Endodermal cell (in vitro differentiated cells): ENCODE measurements around the gene HBG1. TPM values are rescaled to one million over a fixed set of nuclear protein-coding genes. Genes with fewer than 3 reads are reported as not detected.
"Not testable (repeated sequence)": the region's sequence is repeated elsewhere in the genome, so short reads cannot be mapped to it uniquely, and the experiment has no call there.

ENCODE experiments used
- DNase-seq: peaks from one replicate; pipeline ENCODE4 v3.0.0-alpha.2; 2017
- H3K27ac ChIP-seq: 2 replicates; pipeline ENCODE4 v1.5.1; 2013; ENCODE audit warnings: mild to moderate bottlenecking, low read depth, low read length, moderate library complexity
- H3K27me3 ChIP-seq: 2 replicates; pipeline ENCODE4 v1.6.1; 2013; ENCODE audit warnings: mild to moderate bottlenecking, low read length, moderate library complexity; ENCODE audit not compliant: insufficient read depth, control insufficient read depth, poor library complexity, severe bottlenecking
- H3K36me3 ChIP-seq: 2 replicates; pipeline ENCODE4 v1.7.0; 2013; ENCODE audit warnings: mild to moderate bottlenecking, low read length, moderate library complexity; ENCODE audit not compliant: control insufficient read depth, insufficient read depth
- H3K4me1 ChIP-seq: one replicate; pipeline ENCODE4 v1.7.0; 2013; ENCODE audit warnings: low read length; ENCODE audit not compliant: control insufficient read depth, insufficient read depth
- H3K4me3 ChIP-seq: 2 replicates; pipeline ENCODE4 v1.5.1; 2013; ENCODE audit warnings: mild to moderate bottlenecking, low read length, moderate library complexity
- H3K9ac ChIP-seq: 2 replicates; pipeline ENCODE4 v1.6.1; 2013; ENCODE audit warnings: mild to moderate bottlenecking, low read length, moderate library complexity; ENCODE audit not compliant: poor library complexity, severe bottlenecking; ENCODE audit errors: extremely low read depth
- H3K9me3 ChIP-seq: 2 replicates; pipeline ENCODE4 v1.6.1; 2013; ENCODE audit warnings: mild to moderate bottlenecking, low read length, moderate library complexity; ENCODE audit not compliant: control insufficient read depth
- H3K27ac Mint-ChIP-seq: 2 replicates; pipeline ENCODE4 v1.8.0; 2020; ENCODE audit warnings: mixed read lengths
- H3K27me3 Mint-ChIP-seq: 2 replicates; pipeline ENCODE4 v1.8.0; 2021; ENCODE audit warnings: mild to moderate bottlenecking, mixed read lengths; ENCODE audit not compliant: insufficient read depth
- H3K36me3 Mint-ChIP-seq: 2 replicates; pipeline ENCODE4 v1.8.0; 2020; ENCODE audit warnings: low read depth, mixed read lengths
- H3K4me1 Mint-ChIP-seq: 2 replicates; pipeline ENCODE4 v1.8.0; 2020; ENCODE audit warnings: mixed read lengths
- H3K4me3 Mint-ChIP-seq: 2 replicates; pipeline ENCODE4 v1.8.0; 2020; ENCODE audit warnings: mild to moderate bottlenecking, moderate library complexity, mixed read lengths
- H3K9me3 Mint-ChIP-seq: 2 replicates; pipeline ENCODE4 v1.8.0; 2020; ENCODE audit warnings: mild to moderate bottlenecking, mixed read lengths
- CTCF ChIP-seq: fragments of 200-600 bp; sonication (generic); conservative IDR thresholded peaks from 2 replicates; pipeline ENCODE4 v1.5.0; 2021; ENCODE audit warnings: antibody characterized with exemption, mild to moderate bottlenecking
- WGBS, 2 experiments: methylation state at CpG; one replicate each; pipeline versions ENCODE4 v1.1.5 to v1.1.7; 2013; ENCODE audit warnings: missing lambda C conversion rate in 2 of 2, mixed read lengths in 1 of 2; ENCODE audit not compliant: insufficient coverage in 1 of 2, insufficient read length in 1 of 2; 5-methylcytosine and 5-hydroxymethylcytosine counted together
- total RNA-seq, 2 donors: library from RNA; stranded (reverse); fragmentation: NEBNext Ultra II Directional in 1 of 2; extraction: Animal tissue kit (Norgen Biotek cat#: 25700) in 1 of 2; gene quantifications; 2 replicates in 1 of 2; 3 replicates in 1 of 2; pipeline ENCODE4 v1.2.1, GENCODE V29; 2021

The HBG1 gene
- total RNA-seq, 2 donors from 2014 or later = not detected

DNA sequence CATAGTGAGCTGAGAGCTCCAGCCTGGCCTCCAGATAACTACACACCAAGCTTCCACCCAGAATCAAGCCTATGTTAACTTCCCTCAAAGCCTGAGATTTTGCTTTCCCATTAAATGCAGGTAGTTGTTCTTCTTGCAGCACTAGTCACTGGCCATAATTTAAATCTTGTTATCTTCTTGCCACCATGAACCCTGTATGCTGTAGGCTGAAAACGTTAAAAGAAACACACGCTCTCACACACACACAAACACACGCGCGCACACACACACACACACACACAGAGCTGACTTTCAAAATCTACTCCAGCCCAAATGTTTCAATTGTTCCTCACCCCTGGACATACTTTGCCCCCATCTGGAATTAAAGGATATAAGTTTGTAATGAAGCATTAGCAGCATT lies 3.8 kb upstream of the HBG1 start:
- not testable (repeated sequence) for H3K4me3 Mint-ChIP-seq

GRCh38 chr11:5252919-5253265 lies 3.2 kb upstream of the HBG1 start:
- Histone ChIP-seq H3K27ac (no peak overlapping the region), H3K4me3 (no peak overlapping the region), H3K9me3 (no peaks in the 10 kb centered on the region), H3K4me1 (no peaks in the 10 kb centered on the region), H3K36me3 (no peaks in the 10 kb centered on the region), H3K9ac (no peak overlapping the region), H3K27me3 (no peaks in the 10 kb centered on the region)
- WGBS, 2 experiments = 95 to 100% methylated on average over 1 of the region's 1 CpG
- H3K36me3 Mint-ChIP-seq = no peaks in the 10 kb centered on the region
- TF ChIP-seq CTCF = no peak
- peaks cover 20% of the 10 kb centered on the region for H3K4me1 Mint-ChIP-seq
- H3K4me3 Mint-ChIP-seq = no peak overlapping the region
- H3K27me3 Mint-ChIP-seq = no peaks in the 10 kb centered on the region
- DNase-seq = no peak
- H3K27ac Mint-ChIP-seq = no peak overlapping the region
- no peaks in the 10 kb centered on the region for H3K9me3 Mint-ChIP-seq

More for the DNA sequence above, 3.8 kb upstream of the HBG1 start:
- not testable (repeated sequence) for H3K27me3 Mint-ChIP-seq, DNase-seq, H3K36me3 ChIP-seq, H3K9me3 ChIP-seq, H3K36me3 Mint-ChIP-seq, H3K9ac ChIP-seq, H3K4me3 ChIP-seq, H3K27ac ChIP-seq, H3K27ac Mint-ChIP-seq, H3K9me3 Mint-ChIP-seq, H3K4me1 ChIP-seq, H3K27me3 ChIP-seq
- peaks cover 26% of the 10 kb centered on the region for H3K4me1 Mint-ChIP-seq
- WGBS, 2 experiments = 72% methylated on average over 2 of the region's 5 CpGs; no CpG with 5 or more reads in 1 of the 2 experiments

DNA sequence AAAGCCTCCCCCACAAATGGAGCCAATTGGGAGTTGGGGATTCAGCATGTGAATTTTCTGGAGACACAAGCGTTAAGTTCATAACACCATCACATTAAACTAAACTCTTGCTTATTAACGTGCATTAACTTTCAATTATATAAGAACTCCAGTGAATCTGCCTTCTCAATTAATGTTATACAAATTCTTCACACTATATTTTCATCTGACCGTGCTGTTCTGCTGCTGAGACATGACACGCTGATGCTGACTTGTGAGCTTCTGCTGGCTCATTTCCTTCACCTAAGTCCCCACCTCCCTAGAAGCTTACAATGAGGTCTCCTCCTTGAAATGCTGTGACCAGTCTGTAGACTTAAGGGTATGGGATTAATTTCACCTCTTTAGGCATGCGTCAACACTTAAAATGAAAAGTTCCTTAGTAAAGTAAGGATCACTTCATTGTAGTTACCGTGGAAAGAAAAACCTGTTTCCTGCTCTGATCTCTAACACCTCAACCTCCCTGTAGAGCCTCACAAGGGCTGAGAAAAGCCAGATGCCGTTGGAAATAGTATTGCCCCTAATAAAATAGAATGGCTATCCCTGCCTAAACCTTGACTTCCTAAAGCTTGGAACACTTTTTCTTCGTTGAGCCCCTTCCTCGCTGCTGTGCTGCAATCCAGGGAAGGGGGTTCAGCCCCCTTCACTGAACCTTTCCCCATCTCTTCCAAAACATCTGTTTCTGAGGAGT lies 2.7 kb upstream of the HBG1 start:
- WGBS, 2 experiments = 92 to 93% methylated on average over 6 to 9 of the region's 9 CpGs

More for the DNA sequence above, 2.7 kb upstream of the HBG1 start:
- no peak overlapping the region for H3K9ac ChIP-seq
- no peak for TF ChIP-seq CTCF
- H3K4me1 Mint-ChIP-seq = peaks cover 15% of the 10 kb centered on the region
- H3K27me3 ChIP-seq = no peaks in the 10 kb centered on the region
- DNase-seq = no peak
- H3K27ac ChIP-seq = no peak overlapping the region
- H3K36me3 ChIP-seq = no peaks in the 10 kb centered on the region
- no peaks in the 10 kb centered on the region for H3K4me1 ChIP-seq
- no peaks in the 10 kb centered on the region for H3K36me3 Mint-ChIP-seq
- H3K27ac Mint-ChIP-seq = no peak overlapping the region
- no peak overlapping the region for H3K4me3 Mint-ChIP-seq
- no peaks in the 10 kb centered on the region for H3K27me3 Mint-ChIP-seq
- no peaks in the 10 kb centered on the region for H3K9me3 Mint-ChIP-seq
- no peak overlapping the region for H3K4me3 ChIP-seq
- no peaks in the 10 kb centered on the region for H3K9me3 ChIP-seq
